Inflammatory macrophage treated with lipopolysaccharide for 4 hours (primary cell): ENCODE measurements around the gene EPHA6.
"Not testable (repeated sequence)": the region's sequence is repeated elsewhere in the genome, so short reads cannot be mapped to it uniquely, and the experiment has no call there.

ENCODE experiments used
- DNase-seq: peaks from one replicate; pipeline ENCODE4 v3.0.0-alpha.2; 2020

EPHA6 gene

DNA sequence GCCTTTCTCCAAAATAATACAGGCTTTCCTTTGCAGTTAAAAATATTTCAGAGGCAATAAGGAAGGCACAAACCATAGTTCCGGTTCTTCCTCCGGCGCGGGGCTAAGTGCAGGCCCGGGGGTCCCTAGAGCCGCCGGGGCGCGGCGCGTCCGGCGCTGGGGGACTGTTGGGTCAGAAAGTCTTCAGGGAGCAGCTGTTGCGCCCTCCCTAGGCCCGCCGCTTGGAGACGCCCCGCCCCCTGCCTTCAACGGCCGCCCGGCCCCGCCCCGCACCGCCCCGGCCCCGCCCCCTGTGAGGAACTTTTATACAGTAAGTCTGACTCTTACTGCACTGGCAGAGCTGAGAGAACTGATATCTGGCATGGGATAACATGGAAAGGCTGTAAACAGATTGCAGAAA, 667.0 kb downstream of the EPHA6 start:
- no peak for DNase-seq

- DNase-seq, result no peak
These were observed 670.8 kb downstream of the EPHA6 start for GRCh38 chr3:97485206-97485605.

DNA sequence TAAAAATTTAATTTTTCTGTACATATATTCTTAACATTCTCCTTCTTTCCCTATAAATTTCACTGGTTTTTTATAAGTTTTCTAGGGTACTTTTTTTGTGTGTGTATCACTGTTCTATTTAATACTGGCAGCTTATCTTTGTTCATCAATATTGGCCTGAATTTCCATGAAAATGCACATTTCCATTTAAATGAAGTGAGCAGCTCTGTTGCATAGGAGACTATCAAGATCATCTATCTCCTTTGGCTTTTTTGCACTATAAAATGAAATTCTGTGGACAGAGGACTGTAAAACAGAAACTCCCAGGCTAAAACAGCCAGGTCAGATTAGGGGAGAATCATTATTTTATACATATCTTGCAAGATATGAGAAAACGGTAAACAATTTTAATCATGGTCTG, 673.2 kb downstream of the EPHA6 start:
- no peak for DNase-seq

- DNase-seq, result no peak
These were observed 674.3 kb downstream of the EPHA6 start for GRCh38 chr3:97488741-97489140.

- no peak for DNase-seq
These were observed 681.5 kb downstream of the EPHA6 start for GRCh38 chr3:97495896-97496295.

DNA sequence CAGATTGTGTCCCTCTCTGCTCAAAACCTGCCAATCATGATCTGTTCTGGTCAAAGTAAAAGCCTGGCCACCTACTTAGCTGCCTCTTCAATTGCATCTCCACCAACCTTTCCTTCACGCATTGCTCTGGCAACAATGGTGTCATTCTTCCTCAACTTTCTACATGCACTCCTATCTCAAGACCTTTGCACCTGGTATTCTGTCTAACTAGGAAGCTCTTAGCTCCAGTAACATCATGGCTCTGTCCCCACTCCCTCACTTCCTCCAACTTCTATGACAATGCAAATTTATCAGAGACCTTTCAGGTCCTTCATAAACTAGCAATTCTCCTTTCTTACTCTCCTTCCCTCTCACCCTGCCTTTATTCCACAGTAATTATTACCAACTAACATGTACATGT, 682.7 kb downstream of the EPHA6 start:
- no peak for DNase-seq

DNA sequence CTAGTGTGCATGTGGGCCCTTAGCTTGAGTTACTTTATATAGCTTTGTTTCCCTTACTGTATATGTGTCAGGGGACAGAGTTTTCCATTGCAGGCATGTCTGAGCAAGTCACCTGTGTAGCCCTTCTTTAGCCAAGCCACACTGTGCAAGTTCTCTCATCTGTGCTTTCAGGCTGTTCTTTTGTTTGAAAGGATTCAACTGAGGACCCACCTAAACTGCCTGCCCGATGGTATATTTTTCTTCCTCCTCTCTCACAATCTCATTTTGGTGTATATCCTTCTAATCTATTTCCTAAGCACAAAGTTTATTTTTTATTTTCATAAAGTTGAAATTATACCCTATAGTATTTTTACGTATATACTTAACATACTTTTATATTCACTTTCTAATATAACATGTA, 690.1 kb downstream of the EPHA6 start:
- DNase-seq, result no peak

DNA sequence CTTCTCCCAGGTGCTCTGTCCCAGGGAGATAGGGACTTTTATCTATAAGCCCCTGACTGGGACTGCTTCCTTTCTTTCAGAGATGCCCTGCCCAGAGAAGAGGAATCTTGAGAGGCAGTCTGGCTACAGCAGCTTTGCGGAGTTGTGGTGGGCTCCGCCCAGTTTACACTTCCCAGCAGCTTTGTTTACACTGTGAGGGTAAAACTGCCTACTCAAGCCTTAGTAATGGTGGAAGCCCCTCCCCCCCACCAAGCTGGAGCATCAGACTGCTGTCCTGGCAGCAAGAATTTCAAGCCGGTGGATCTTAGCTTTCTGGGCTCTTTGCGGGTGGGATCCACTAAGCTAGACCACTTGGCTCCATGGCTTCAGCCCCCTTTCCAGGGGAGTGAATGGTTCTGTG, 696.4 kb downstream of the EPHA6 start:
- no peak for DNase-seq

DNA sequence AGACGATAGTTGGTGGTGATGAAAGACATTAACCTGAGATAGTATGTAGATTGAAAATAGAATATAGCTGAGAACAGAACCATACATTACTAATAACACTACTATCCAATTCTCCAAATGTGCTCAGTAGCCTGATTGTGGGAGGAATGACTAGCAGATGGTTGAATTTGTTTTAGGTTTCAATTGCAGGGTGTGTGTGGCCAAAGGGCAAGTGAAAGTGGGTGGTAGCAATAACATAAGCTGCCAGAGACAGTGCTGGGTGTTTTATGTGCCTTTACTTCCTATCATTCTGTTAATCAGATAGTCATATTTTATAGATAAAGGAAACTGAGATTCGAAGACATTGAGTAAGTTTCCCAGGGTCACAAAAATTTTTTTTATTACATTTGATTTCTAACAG, 700.7 kb downstream of the EPHA6 start:
- DNase-seq, result no peak

DNA sequence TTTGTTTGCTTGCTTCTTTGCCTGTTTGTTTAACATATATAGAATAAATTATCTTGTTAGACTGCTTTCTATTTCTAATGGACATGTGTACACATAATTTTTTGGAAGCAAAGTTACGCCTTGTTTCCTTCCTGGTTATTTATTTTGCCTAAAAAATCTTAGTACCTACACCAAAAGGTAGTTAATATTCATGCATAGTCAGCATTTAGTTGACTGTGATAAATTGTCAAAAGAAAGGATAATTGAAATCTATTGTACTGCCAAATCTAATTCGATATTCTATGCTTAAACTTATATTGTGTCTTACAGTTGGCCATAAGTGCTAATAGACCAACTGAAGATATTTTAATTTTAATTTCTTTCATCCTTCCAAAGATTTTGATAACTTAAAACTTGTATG, 716.3 kb downstream of the EPHA6 start:
- DNase-seq, result no peak

DNA sequence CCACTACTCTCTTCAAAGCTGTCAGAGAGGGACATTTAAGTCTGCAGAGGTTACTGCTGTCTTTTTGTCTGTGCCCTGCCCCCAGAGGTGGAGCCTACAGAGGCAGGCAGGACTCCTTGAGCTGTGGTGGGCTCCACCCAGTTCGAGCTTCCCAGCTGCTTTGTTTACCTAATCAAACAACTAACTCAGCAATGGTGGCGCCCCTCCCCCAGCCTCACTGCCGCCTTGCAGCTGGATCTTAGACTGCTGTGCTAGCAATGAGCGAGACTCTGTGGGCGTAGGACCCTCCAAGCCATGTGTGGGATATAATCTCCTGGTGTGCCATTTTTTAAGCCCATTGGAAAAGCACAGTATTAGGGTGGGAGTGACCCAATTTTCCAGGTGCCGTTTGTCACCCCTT, 733.2 kb downstream of the EPHA6 start:
- DNase-seq, result not testable (repeated sequence)

DNA sequence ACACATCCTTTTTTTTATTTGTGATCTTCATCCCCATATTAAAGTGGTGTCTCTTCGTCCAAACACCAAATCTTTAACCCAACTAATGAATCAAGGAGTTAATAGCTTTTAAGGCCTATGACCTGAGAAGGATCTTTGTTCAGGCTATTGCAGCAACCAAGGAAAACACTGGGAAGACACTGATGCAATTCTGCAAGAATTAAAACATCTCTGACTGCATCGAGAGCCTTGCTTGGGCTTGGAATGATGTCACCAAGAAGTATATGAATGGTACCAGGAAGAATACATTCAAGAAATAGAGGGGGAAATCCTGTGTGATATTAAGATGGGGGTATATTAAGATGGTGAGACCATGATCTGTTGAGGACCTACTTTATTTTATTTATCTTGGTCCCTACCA, 736.0 kb downstream of the EPHA6 start:
- DNase-seq, result no peak

- no peak for DNase-seq
These were observed 737.8 kb downstream of the EPHA6 start for GRCh38 chr3:97552186-97552585.

- DNase-seq, result no peak
These were observed 761.3 kb downstream of the EPHA6 start for GRCh38 chr3:97575742-97576141.

DNA sequence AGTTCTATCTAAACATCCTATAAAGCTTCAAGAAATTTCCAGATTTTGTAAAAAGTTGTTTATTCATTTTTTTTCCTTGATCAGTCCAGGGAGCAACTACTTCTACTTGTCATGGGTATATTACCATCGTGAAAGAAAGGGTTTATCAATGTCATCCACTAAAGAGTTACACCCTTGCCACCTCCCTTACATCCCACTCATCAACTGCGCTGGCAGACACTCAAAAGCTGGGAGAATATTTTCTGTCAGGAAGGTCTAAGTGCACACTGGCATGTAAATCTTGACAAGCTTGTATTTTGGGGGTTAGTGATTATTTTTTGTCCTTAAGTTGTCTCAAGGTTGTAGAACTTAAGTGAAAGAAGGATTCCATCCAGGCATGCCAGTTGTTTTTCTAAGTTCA, 761.8 kb downstream of the EPHA6 start:
- DNase-seq, result no peak

DNA sequence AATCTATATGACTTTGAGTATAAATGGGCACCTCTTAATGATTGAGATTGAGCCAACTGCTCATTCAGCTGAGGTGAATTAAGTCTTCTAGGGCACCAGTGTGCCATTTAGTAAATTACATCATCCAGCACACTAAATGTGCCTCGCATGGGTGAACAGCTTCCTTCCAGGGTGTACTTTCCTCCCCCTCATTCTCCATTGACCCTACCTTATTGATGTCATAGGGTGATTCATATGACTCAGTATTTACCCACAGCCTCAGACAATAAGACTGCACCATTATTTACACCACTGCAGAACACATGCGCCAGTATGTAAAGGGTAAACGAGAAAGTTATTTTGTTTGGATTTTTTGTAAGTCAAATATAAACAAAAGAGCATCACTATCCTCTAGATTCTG, 765.0 kb downstream of the EPHA6 start:
- DNase-seq, result no peak

DNA sequence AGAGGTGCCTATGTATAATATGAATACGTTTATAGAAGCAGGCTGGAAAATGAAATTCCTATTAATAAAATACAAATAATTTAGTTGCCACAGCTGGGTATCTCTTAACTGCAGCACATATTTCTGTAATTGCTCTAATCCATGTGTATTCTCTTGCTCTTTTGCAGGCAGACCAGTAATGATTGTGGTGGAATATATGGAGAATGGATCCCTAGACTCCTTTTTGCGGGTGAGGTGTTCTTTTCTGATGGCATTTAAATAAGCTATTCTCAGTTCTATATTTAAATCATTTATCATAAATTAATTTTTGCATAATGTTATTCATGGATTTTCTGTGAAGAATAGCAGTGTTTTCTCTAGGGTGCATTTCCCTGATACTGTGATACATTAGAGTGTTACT, 796.2 kb downstream of the EPHA6 start:
- DNase-seq, result no peak

GRCh38 chr3:97612632-97613031, 798.2 kb downstream of the EPHA6 start:
- no peak for DNase-seq

DNA sequence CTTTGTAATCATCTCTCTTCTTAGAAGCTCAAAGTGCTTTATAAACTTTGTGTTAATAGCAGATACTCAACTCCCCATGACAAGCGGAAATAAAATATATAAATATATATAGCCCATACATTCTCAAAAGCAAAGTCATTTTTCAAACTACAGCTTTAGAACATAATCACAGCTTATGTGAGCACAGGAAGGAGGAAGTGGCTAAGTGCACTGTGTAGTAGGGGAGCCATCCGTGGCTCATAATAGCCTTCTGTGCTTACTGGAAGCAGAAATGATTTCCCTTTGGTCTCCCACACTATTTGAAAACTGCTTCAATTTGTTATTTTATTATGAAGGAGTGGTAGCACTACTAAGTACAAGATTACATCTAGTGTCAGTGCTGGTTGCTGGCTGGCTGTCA, 798.7 kb downstream of the EPHA6 start:
- no peak for DNase-seq

- DNase-seq, result not testable (repeated sequence)
These were observed 806.1 kb downstream of the EPHA6 start for GRCh38 chr3:97620514-97620913.

GRCh38 chr3:97636465-97636864, 822.1 kb downstream of the EPHA6 start:
- no peak for DNase-seq

GRCh38 chr3:97646932-97647331, 832.5 kb downstream of the EPHA6 start:
- DNase-seq, result no peak

GRCh38 chr3:97647441-97647982, 833.1 kb downstream of the EPHA6 start:
- DNase-seq, result no peak

DNA sequence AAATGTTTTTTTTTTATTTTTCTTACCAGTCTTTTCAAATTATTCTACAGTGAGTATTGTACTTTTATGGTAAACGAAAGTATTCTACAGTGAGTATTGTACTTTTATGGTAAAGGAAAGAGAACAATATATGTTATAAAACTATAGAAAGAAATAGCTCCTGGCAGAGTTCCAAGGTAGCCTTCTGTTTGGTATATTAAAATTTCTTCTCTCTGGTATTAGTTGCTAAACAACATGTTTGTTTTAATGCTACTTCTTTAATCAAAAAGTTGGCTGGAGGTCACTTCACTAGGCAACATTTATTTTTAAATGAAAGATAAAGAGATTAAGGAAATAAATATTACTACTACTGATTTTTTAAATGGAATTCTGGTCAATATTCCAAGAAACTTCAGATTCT, 841.6 kb downstream of the EPHA6 start:
- no peak for DNase-seq

GRCh38 chr3:97656638-97657037, 842.2 kb downstream of the EPHA6 start:
- DNase-seq, result no peak
